ENCODE measurements around the gene PHTF2.

PHTF2 gene

DNA sequence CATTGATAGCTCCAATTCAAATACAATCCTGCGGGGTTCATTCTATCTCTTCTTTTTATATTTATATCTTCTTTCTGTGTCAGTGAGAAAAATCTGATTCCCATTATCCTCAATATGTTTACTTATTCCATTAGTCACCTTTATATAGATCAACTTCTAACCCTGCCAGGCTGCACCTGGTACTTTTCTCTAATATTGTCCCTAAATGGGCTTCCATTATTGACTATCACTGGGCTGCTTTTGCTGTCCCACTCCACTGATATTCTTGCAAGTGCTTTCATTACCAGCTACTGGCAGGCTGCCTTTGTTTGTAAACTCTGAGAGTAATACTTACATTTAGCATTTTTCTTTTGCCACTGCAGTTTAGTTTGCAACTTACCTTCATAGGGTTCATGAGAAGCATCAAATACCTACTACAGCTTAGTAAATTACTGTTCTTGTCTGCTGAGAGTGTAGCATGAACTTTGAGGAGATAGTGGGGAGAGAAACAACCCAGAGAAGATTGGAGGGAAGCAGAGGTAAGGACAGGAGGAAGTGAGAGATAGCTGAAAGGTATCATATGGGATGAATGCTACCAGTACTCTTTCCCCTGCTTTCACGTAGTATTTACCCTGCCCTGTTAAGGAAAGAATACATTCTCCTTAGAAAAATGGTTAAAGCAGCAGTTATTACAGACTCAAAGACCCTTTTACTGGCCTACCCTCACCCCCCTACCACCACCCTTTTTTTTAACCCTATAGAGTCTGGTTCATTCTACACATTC lies 119.1 kb downstream of the PHTF2 start:
- no peak for TF ChIP-seq CTCF (IDR thresholded peaks at IDR 0.05; ENCODE audit: borderline replicate concordance, insufficient read depth, low read depth, low read length)
- no peak overlapping the region for H3K4me3 ChIP-seq (ENCODE audit: low read depth, low read length)

DNA sequence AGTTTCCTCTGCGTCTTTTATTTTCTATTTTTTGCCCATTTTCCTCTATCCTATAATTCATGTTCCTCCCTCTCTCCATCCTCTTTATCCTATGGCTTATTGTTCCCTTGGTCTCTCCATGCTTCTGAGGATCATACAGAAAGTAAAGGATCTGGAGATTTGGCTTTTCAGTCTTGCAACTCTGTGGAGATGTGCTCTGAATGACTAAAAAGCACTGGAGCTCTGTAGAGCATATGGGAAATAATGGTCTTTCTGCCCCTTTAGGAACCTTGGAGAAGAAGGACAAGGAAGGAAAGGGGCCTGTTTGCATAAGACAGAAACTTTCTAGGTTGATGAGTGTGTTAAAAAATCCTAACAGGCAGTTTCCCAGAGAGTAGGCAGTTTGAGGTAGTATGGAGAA lies 120.1 kb downstream of the PHTF2 start:
- no peak overlapping the region for H3K4me3 ChIP-seq (ENCODE audit: low read depth, low read length)
- no peak for TF ChIP-seq CTCF (IDR thresholded peaks at IDR 0.05; ENCODE audit: borderline replicate concordance, insufficient read depth, low read depth, low read length)

GRCh38 chr7:77923419-77923818 lies 124.8 kb downstream of the PHTF2 start:
- no peak overlapping the region for H3K4me3 ChIP-seq (ENCODE audit: low read depth, low read length)
- no peak for TF ChIP-seq CTCF (IDR thresholded peaks at IDR 0.05; ENCODE audit: borderline replicate concordance, insufficient read depth, low read depth, low read length)

DNA sequence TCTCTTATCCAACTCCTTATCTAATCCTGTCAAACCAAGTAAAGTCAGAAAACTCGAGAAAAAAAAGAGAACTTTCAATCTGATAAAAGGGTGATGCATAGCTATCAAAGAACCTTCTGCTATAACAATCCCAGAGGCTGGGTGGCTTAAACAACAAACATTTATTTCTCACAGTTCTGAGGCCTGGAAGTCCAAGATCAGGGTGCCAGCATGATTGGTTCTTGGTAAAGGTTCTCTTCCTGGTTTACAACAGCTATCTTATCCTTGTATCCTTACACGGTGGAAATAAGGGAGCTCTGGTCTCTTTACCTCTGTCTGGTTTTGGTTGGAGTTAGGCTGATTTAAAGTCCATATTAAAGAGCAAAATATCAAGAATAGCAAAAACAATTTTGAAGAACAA lies 131.9 kb downstream of the PHTF2 start:
- no peak overlapping the region for H3K4me3 ChIP-seq (ENCODE audit: low read depth, low read length)
- TF ChIP-seq CTCF (IDR thresholded peaks at IDR 0.05; ENCODE audit: borderline replicate concordance, insufficient read depth, low read depth, low read length): no peak

DNA sequence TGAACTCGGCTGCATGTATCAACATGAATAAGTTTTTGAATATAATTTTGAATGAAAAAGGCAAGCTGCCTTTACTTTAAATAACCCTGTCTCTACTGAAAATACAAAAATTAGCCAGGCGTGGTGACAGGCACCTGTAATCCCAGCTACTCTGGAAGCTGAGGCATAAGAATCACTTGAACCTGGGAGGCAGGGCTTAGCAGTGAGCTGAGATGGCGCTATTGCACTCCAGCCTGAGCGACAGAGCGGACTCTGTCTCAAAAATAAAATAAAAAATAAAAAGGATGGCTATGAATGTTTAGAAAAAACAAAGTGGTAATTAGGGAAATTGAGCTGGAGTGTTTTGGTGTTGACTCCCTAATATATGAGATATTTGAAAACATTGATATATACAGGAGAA lies 133.3 kb downstream of the PHTF2 start:
- TF ChIP-seq CTCF (IDR thresholded peaks at IDR 0.05; ENCODE audit: borderline replicate concordance, insufficient read depth, low read depth, low read length): no peak
- no peak overlapping the region for H3K4me3 ChIP-seq (ENCODE audit: low read depth, low read length)

DNA sequence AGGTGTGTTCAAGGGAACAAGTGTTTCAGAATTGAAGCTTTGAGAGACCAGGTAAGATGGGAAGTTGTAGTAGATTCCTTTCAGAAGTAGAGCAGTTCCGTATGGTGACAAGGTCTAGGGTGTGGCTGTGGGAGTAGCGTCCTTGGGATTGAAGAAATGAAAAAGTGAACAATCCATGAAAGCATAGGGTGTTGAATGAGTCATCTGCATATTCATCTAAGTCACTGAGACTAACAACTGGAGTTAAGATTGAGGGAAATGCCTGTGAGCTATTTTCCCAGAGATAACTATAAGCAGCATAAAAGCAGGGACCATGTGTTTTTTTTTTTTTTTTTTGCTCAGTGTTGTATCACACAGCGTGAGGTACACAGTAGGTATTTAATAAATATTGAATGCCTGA lies 134.8 kb downstream of the PHTF2 start:
- H3K4me3 ChIP-seq (ENCODE audit: low read depth, low read length): no peak overlapping the region
- no peak for TF ChIP-seq CTCF (IDR thresholded peaks at IDR 0.05; ENCODE audit: borderline replicate concordance, insufficient read depth, low read depth, low read length)

GRCh38 chr7:77935652-77936348 lies 137.2 kb downstream of the PHTF2 start:
- no peak overlapping the region for H3K4me3 ChIP-seq (ENCODE audit: low read depth, low read length)
- TF ChIP-seq CTCF (IDR thresholded peaks at IDR 0.05; ENCODE audit: borderline replicate concordance, insufficient read depth, low read depth, low read length): no peak

Data from GM12875 (cell line).